Measurements from ENCODE around the gene DDX56.

Gene DDX56

DNA sequence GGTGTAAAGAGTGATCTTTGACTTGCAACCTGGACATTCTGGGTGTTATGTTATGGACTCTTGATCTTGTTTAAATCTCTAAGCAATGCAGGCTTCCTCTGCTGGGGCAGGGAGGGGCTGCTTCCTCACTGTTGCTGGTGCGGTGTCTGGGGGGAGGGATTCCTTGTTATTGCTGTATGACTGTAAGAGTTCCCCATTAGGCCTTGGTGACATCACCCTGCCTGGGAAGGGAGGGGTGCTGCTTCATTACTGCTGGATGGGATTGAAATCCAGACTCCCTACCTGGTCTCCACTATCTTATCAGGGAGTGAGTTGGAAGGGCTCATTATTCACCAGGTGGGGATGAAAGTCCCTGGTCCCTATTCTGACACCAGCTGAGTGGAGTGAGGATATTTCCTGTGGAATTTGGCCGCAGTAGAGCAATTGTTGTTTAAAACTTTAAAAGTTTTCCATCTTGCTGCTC is 41.5 kb upstream of the DDX56 start:
- Histone ChIP-seq H3K36me3 (ENCODE audit: control insufficient read depth, insufficient read depth, low read length) (peaks cover 7% of the 10 kb centered on the region), H3K27me3 (replicated peaks; ENCODE audit: control insufficient read depth, insufficient read depth, low read length, poor library complexity, severe bottlenecking) (no peaks in the 10 kb centered on the region), H3K4me3 (ENCODE audit: insufficient read depth, low read depth, low read length, poor library complexity, severe bottlenecking) (no peak overlapping the region), H3K27ac (ENCODE audit: insufficient read depth, low read length, poor library complexity, severe bottlenecking) (peak overlapping the region; percentile 67), H3K4me1 (ENCODE audit: control insufficient read depth, insufficient read depth, low read length, poor library complexity, severe bottlenecking) (peaks cover 42% of the 10 kb centered on the region), H3K9me3 (ENCODE audit: control insufficient read depth, low read length) (no peaks in the 10 kb centered on the region)
- DNase-seq: peak in 2 of 3 donors; percentile 23 to 42

DNA sequence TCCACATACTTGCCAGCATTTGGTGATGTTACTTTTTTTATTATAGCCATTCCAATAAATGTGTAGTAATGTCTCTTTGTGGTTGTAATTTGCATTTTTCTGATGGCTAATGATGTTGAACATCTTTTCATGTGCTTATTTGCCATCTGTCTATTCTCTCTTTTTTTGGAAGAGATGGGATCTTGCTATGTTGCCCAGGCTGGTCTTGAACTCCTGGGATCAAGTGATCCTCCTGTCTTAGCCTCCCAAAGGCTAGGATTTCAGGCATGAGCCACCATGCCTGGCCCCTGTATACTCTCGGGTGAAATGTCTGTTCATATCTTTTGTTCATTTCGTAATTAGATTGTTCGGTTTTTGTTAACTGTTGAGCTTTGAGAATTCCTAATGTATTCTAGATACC is 36.1 kb upstream of the DDX56 start:
- H3K4me3 ChIP-seq (ENCODE audit: insufficient read depth, low read depth, low read length, poor library complexity, severe bottlenecking): no peak overlapping the region
- no peak for DNase-seq
- H3K27ac ChIP-seq (ENCODE audit: insufficient read depth, low read length, poor library complexity, severe bottlenecking): peak overlapping the region; percentile 26
- no peaks in the 10 kb centered on the region for H3K9me3 ChIP-seq (ENCODE audit: control insufficient read depth, low read length)
- peaks cover 25% of the 10 kb centered on the region for H3K4me1 ChIP-seq (ENCODE audit: control insufficient read depth, insufficient read depth, low read length, poor library complexity, severe bottlenecking)
- H3K27me3 ChIP-seq (replicated peaks; ENCODE audit: control insufficient read depth, insufficient read depth, low read length, poor library complexity, severe bottlenecking): no peaks in the 10 kb centered on the region
- no peaks in the 10 kb centered on the region for H3K36me3 ChIP-seq (ENCODE audit: control insufficient read depth, insufficient read depth, low read length)

DNA sequence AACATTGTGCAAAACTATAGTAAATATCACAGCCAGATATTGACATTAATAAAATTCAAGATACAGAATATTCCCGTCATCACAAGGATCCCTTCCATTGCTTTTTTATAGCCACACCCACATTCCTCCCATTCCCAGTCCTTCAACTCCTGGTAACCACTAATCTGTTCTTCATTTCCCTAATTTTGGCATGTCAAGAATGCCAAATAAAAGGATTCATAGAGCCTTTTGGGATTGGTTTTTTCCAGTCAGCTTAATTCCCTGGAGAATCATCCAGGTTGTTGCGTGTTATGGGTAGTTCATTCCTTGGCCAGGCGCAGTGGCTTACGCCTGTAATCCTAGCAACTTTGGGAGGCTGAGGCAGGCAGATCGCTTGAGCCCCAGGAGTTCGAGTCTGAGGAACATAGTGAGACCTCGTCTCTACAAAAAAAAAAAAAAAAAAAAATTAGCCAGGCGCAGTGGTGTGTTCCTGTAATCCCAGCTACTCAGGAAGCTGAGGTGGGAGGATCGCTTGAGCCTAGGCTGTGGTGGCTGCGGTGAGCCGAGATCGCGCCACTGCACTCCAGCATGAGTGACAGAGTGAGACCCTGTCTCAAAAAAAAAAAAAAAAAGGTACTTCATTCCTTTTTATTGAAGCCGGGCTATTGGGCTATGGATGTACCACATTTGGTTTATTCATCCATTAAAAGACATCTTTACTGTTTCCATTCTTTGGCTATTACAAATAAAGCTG is 35.4 kb upstream of the DDX56 start:
- no peaks in the 10 kb centered on the region for H3K36me3 ChIP-seq (ENCODE audit: control insufficient read depth, insufficient read depth, low read length)
- no peaks in the 10 kb centered on the region for H3K27me3 ChIP-seq (replicated peaks; ENCODE audit: control insufficient read depth, insufficient read depth, low read length, poor library complexity, severe bottlenecking)
- DNase-seq: peak in 2 of 3 donors; percentile 39 to 45
- no peaks in the 10 kb centered on the region for H3K9me3 ChIP-seq (ENCODE audit: control insufficient read depth, low read length)
- H3K27ac ChIP-seq (ENCODE audit: insufficient read depth, low read length, poor library complexity, severe bottlenecking): peak overlapping the region; percentile 26
- no peak overlapping the region for H3K4me3 ChIP-seq (ENCODE audit: insufficient read depth, low read depth, low read length, poor library complexity, severe bottlenecking)
- peaks cover 20% of the 10 kb centered on the region for H3K4me1 ChIP-seq (ENCODE audit: control insufficient read depth, insufficient read depth, low read length, poor library complexity, severe bottlenecking)

DNA sequence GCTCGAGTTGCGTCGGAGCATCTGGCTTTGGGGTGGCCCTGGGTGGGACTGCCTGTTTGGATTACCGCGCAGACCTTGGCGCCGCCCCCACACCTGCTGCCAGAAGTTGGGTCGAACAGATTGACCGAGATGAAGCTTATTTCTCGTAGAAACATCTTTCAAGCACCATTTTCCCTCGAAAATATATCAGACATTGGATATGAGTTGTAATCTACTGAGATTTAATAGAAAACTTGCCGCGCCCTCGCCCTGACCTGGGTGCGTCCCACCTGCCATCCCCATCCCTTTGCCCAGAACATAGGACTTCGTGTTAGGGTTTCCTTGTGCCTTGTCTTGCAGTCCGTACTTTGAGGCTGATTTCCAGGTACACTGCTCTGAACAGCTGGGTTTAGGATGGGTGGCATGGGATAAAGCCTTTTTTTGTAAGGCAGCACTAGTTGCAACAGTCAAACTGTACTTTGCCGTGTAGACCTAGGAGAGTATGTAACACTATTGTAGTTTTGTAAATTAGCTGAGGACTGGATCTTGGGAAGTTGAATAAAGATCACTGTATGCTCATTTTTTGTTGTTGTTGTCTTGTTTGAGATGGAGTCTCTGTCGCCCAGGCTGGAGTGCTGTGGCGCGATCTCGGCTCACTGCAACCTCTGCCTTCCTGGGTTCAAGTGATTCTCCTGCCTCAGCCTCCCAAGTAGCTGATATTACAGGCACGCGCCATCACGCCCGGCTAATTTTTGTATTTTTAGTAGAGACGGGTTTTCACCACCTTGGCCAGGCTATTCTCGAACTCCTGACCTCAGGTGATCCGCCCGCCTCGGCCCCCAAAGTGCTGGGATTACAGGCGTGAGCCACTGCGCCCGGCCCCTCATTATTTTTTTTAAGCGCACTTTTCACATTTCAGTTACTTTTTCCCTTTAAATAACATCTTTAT is 33.7 kb upstream of the DDX56 start:
- H3K27me3 ChIP-seq (replicated peaks; ENCODE audit: control insufficient read depth, insufficient read depth, low read length, poor library complexity, severe bottlenecking): no peaks in the 10 kb centered on the region
- no peaks in the 10 kb centered on the region for H3K36me3 ChIP-seq (ENCODE audit: control insufficient read depth, insufficient read depth, low read length)
- no peaks in the 10 kb centered on the region for H3K9me3 ChIP-seq (ENCODE audit: control insufficient read depth, low read length)
- DNase-seq: no peak
- peak overlapping the region; percentile 56 for H3K4me3 ChIP-seq (ENCODE audit: insufficient read depth, low read depth, low read length, poor library complexity, severe bottlenecking)
- peaks cover 18% of the 10 kb centered on the region for H3K4me1 ChIP-seq (ENCODE audit: control insufficient read depth, insufficient read depth, low read length, poor library complexity, severe bottlenecking)
- H3K27ac ChIP-seq (ENCODE audit: insufficient read depth, low read length, poor library complexity, severe bottlenecking): peak overlapping the region; percentile 95

DNA sequence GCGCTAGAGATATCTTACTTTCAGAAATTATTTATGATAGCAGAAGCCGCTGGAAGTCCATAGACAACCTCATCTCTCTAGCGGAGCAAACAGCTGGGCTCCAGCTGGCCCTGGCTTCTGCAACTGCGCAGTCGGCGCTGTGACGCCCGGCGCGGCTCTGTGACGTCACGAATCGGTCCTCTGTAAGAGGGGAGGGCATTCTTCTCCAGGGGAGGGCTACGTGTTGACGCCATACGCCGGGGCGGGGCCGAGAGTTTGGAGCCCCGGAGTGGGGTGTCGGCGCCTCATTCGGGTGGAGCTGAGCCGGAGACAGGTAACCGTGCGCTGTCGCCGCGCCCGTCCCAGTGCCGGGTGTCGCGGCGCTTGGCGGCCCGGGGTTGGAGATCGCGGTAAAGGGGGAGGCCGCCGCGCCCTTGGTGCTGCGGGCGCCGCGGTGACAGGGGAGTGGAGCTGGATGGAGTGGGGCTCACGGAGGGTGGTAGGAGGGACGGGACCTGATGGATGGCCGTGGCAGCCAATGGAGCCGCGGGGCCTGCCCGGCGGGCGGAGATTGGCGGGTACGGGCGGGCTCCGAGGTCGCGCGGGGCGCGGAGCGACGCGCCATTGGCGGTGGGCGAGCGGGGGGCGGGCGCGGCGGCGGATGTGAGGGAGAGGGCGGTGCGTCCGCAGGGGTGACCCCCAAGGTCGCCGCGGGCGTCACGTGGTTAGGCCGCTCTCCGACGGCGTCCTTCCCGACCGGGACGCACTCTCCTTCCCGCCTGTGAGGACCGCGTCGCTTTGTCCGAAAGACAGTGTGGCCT is 32.8 kb upstream of the DDX56 start, which contains the start of gene OGDH:
Gene OGDH (plus strand): TSS at position 287 of the 800 bp plus-strand sequence. CDS start 17,717 bp downstream, outside the sequence.
- Histone ChIP-seq H3K27ac (ENCODE audit: insufficient read depth, low read length, poor library complexity, severe bottlenecking) (peak within 1 kb of the TSS; percentile 95), H3K27me3 (replicated peaks; ENCODE audit: control insufficient read depth, insufficient read depth, low read length, poor library complexity, severe bottlenecking) (no peaks in the 10 kb centered on the region)
- peak; percentile 97 to 99 (median 97) for DNase-seq

DNA sequence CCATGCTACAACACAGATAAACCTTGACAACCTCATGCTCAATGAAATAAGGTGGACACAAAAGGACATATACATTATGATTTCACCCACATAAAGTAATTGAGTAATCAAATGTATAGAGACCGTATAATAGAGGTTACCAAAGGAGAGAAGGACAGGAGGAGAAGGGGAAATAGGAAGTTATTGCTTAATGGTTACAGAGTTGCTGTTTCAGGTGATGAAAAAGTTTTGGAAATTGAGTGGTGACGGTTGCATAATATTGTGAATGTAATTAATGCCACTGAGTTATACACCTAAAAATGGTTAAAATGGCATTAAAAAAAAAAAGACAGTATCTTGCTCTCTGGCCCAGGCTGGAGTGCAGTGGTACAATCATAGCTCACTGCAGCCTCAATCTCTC is 31.2 kb upstream of the DDX56 start:
- Histone ChIP-seq H3K9me3 (ENCODE audit: control insufficient read depth, low read length) (no peaks in the 10 kb centered on the region), H3K36me3 (ENCODE audit: control insufficient read depth, insufficient read depth, low read length) (no peaks in the 10 kb centered on the region), H3K4me1 (ENCODE audit: control insufficient read depth, insufficient read depth, low read length, poor library complexity, severe bottlenecking) (peaks cover 18% of the 10 kb centered on the region), H3K27me3 (replicated peaks; ENCODE audit: control insufficient read depth, insufficient read depth, low read length, poor library complexity, severe bottlenecking) (no peaks in the 10 kb centered on the region), H3K27ac (ENCODE audit: insufficient read depth, low read length, poor library complexity, severe bottlenecking) (no peak overlapping the region), H3K4me3 (ENCODE audit: insufficient read depth, low read depth, low read length, poor library complexity, severe bottlenecking) (no peak overlapping the region)
- DNase-seq: no peak

More for the DNA sequence above, 32.8 kb upstream of the DDX56 start, which contains the start of gene OGDH:
- Histone ChIP-seq H3K36me3 (ENCODE audit: control insufficient read depth, insufficient read depth, low read length) (no peaks in the 10 kb centered on the region), H3K9me3 (ENCODE audit: control insufficient read depth, low read length) (no peaks in the 10 kb centered on the region), H3K4me3 (ENCODE audit: insufficient read depth, low read depth, low read length, poor library complexity, severe bottlenecking) (peak within 1 kb of the TSS; percentile 56), H3K4me1 (ENCODE audit: control insufficient read depth, insufficient read depth, low read length, poor library complexity, severe bottlenecking) (peaks cover 18% of the 10 kb centered on the region)

DNA sequence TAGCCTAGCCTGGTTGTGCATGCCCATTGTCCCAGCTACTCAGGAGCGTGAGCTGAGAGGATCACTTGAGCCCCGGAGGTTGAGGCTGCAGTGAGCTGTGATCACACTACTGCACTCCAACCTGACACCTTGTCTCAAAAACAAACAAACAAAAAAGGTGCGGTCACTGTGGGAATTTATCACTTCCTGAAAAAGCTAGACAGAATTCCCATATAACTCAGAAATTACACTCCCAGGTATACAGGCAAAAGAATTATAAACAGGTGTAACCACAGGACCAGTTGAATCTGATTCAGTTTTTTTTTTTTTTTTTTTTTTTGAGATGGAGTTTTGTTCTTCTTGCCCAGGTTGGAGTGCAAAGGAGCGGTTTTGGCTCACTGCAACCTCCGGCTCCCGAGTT is 29.5 kb upstream of the DDX56 start:
- H3K27me3 ChIP-seq (replicated peaks; ENCODE audit: control insufficient read depth, insufficient read depth, low read length, poor library complexity, severe bottlenecking): no peaks in the 10 kb centered on the region
- H3K4me3 ChIP-seq (ENCODE audit: insufficient read depth, low read depth, low read length, poor library complexity, severe bottlenecking): no peak overlapping the region
- H3K27ac ChIP-seq (ENCODE audit: insufficient read depth, low read length, poor library complexity, severe bottlenecking): no peak overlapping the region
- no peaks in the 10 kb centered on the region for H3K36me3 ChIP-seq (ENCODE audit: control insufficient read depth, insufficient read depth, low read length)
- no peak for DNase-seq
- H3K9me3 ChIP-seq (ENCODE audit: control insufficient read depth, low read length): no peaks in the 10 kb centered on the region
- H3K4me1 ChIP-seq (ENCODE audit: control insufficient read depth, insufficient read depth, low read length, poor library complexity, severe bottlenecking): peaks cover 12% of the 10 kb centered on the region

DNA sequence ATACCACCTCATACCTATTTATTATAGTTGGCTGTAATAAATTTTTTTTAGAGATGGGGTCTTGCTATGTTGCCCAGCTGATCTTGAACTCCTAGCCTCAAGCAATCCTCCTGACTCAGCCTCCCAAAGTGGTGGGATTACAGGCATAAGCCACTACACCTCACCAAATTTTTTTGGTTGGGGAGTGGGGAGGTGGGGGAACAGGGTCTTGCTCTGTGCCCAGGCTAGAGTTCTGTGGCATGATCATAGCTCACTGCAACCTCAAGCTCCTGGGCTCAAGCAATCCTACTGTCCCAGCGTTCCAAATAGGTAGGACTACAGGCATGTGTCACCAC is 28.8 kb upstream of the DDX56 start:
- no peak overlapping the region for H3K27ac ChIP-seq (ENCODE audit: insufficient read depth, low read length, poor library complexity, severe bottlenecking)
- no peaks in the 10 kb centered on the region for H3K27me3 ChIP-seq (replicated peaks; ENCODE audit: control insufficient read depth, insufficient read depth, low read length, poor library complexity, severe bottlenecking)
- H3K4me3 ChIP-seq (ENCODE audit: insufficient read depth, low read depth, low read length, poor library complexity, severe bottlenecking): no peak overlapping the region
- DNase-seq: no peak
- H3K4me1 ChIP-seq (ENCODE audit: control insufficient read depth, insufficient read depth, low read length, poor library complexity, severe bottlenecking): peaks cover 9% of the 10 kb centered on the region
- no peaks in the 10 kb centered on the region for H3K36me3 ChIP-seq (ENCODE audit: control insufficient read depth, insufficient read depth, low read length)
- no peaks in the 10 kb centered on the region for H3K9me3 ChIP-seq (ENCODE audit: control insufficient read depth, low read length)

DNA sequence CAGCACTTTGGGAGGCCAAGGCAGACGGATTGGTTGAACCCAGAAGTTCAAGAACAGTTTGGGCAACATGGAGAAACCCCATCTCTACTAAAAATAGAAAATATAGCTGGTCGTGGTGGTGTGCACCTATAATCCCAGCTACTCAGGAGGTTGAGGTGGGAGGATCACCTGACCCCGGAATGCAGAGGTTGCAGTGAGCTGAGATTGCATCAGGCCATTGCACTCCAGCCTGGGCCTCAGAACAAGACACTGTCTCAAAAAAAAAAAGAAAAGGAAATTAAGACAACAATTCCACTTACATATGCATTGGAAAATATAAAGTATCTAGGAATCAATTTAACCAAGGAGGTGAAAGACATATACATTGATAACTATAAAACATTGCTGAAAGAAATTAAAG is 25.5 kb upstream of the DDX56 start:
- no peaks in the 10 kb centered on the region for H3K9me3 ChIP-seq (ENCODE audit: control insufficient read depth, low read length)
- H3K4me3 ChIP-seq (ENCODE audit: insufficient read depth, low read depth, low read length, poor library complexity, severe bottlenecking): no peak overlapping the region
- no peaks in the 10 kb centered on the region for H3K4me1 ChIP-seq (ENCODE audit: control insufficient read depth, insufficient read depth, low read length, poor library complexity, severe bottlenecking)
- H3K27me3 ChIP-seq (replicated peaks; ENCODE audit: control insufficient read depth, insufficient read depth, low read length, poor library complexity, severe bottlenecking): no peaks in the 10 kb centered on the region
- DNase-seq: no peak
- H3K27ac ChIP-seq (ENCODE audit: insufficient read depth, low read length, poor library complexity, severe bottlenecking): no peak overlapping the region
- no peaks in the 10 kb centered on the region for H3K36me3 ChIP-seq (ENCODE audit: control insufficient read depth, insufficient read depth, low read length)

All from effector memory CD4-positive, alpha-beta T cell (primary cell).